HG03097 (cell line): ENCODE results near the gene WFDC13.
"Not testable (repeated sequence)": the region's sequence is repeated elsewhere in the genome, so short reads cannot be mapped to it uniquely, and the experiment has no call there.

ENCODE experiments used
- ATAC-seq: cut with Tn5 transposase; IDR thresholded peaks from one replicate; pipeline ENCODE4 v1.9.1; 2021; ENCODE audit not compliant: unreplicated experiment, low FRiP score

The WFDC13 gene

GRCh38 chr20:45701873-45702272 lies at the start of gene WFDC13:
Gene WFDC13, plus strand, starts transcription at chr20:45702038. Its CDS starts 86 bp downstream, at chr20:45702124.
- no peak for ATAC-seq

- ATAC-seq = not testable (repeated sequence)
Measured at GRCh38 chr20:45657038-45657437, 44.8 kb upstream of the WFDC13 start.

- ATAC-seq = no peak
Measured at GRCh38 chr20:45670139-45670538, 31.7 kb upstream of the WFDC13 start, which contains the start of gene WFDC11. Gene WFDC11, minus strand, starts transcription at chr20:45670239. Its CDS starts 19,639 bp downstream, at chr20:45650600.

GRCh38 chr20:45672765-45673164 lies 29.1 kb upstream of the WFDC13 start:
- no peak for ATAC-seq

GRCh38 chr20:45679650-45680049 lies 22.2 kb upstream of the WFDC13 start:
- no peak for ATAC-seq

GRCh38 chr20:45685896-45686295 lies 15.9 kb upstream of the WFDC13 start:
- no peak for ATAC-seq

- ATAC-seq = not testable (repeated sequence)
Measured at GRCh38 chr20:45693346-45693745, 8.5 kb upstream of the WFDC13 start.

- ATAC-seq = no peak
Measured at GRCh38 chr20:45695496-45695895, 6.3 kb upstream of the WFDC13 start.

GRCh38 chr20:45701104-45701503 lies 734 bp upstream of the WFDC13 start:
- ATAC-seq = no peak

GRCh38 chr20:45704969-45705637 lies 3.3 kb downstream of the WFDC13 start, which contains the start of gene WFDC10B:
Gene WFDC10B, minus strand, starts transcription at chr20:45705019. Its CDS starts 19,027 bp downstream, at chr20:45685992.
- ATAC-seq = no peak

GRCh38 chr20:45716141-45716688 lies 14.4 kb downstream of the WFDC13 start:
- not testable (repeated sequence) for ATAC-seq

- no peak for ATAC-seq
Measured at GRCh38 chr20:45722047-45722446, 20.2 kb downstream of the WFDC13 start, which contains the start of gene SPINT4. Gene SPINT4, plus strand, starts transcription at chr20:45722347. Its CDS starts 21 bp downstream, at chr20:45722368.

GRCh38 chr20:45725134-45725533 lies 23.3 kb downstream of the WFDC13 start:
- no peak for ATAC-seq

- no peak for ATAC-seq
Measured at GRCh38 chr20:45727044-45727443, 25.2 kb downstream of the WFDC13 start.

- ATAC-seq = no peak
Measured at GRCh38 chr20:45732199-45732598, 30.4 kb downstream of the WFDC13 start.

GRCh38 chr20:45735552-45735951 lies 33.7 kb downstream of the WFDC13 start:
- ATAC-seq = no peak

GRCh38 chr20:45735988-45736387 lies 34.1 kb downstream of the WFDC13 start:
- no peak for ATAC-seq

GRCh38 chr20:45742596-45742995 lies 40.8 kb downstream of the WFDC13 start:
- ATAC-seq = no peak

- ATAC-seq = no peak
Measured at GRCh38 chr20:45745015-45745414, 43.2 kb downstream of the WFDC13 start.

- no peak for ATAC-seq
Measured at GRCh38 chr20:45751721-45752120, 49.9 kb downstream of the WFDC13 start.

- no peak for ATAC-seq
Measured at GRCh38 chr20:45752746-45753145, 50.9 kb downstream of the WFDC13 start.

- no peak for ATAC-seq
Measured at GRCh38 chr20:45758096-45758495, 56.3 kb downstream of the WFDC13 start.
